Measurements from ENCODE around the gene TRMT13.

DNA sequence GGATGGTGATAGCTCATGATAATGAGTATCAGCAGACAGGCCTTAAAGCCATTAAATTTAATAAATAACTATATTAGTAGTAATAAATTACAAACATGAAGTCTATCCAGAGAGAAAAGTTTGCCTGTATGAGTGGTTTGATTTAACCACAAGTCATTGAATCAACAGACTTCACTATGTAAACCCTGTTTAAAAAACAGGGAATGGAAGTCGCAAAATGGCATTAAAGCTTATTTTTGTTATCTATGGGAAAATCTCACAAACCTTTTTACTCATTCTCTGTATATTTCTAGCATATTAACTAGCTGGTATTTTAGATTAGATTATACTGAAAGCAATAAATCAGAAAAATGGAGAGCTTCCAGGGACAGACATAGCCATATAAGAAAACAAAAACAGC is 45.6 kb upstream of the TRMT13 start:
- TF ChIP-seq, protein P1, sequence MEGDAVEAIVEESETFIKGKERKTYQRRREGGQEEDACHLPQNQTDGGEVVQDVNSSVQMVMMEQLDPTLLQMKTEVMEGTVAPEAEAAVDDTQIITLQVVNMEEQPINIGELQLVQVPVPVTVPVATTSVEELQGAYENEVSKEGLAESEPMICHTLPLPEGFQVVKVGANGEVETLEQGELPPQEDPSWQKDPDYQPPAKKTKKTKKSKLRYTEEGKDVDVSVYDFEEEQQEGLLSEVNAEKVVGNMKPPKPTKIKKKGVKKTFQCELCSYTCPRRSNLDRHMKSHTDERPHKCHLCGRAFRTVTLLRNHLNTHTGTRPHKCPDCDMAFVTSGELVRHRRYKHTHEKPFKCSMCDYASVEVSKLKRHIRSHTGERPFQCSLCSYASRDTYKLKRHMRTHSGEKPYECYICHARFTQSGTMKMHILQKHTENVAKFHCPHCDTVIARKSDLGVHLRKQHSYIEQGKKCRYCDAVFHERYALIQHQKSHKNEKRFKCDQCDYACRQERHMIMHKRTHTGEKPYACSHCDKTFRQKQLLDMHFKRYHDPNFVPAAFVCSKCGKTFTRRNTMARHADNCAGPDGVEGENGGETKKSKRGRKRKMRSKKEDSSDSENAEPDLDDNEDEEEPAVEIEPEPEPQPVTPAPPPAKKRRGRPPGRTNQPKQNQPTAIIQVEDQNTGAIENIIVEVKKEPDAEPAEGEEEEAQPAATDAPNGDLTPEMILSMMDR (IDR thresholded peaks at IDR 0.05): no peak
- no peak for TF ChIP-seq EZH2 (IDR thresholded peaks at IDR 0.05)
- TF ChIP-seq EZH2phosphoT487 (IDR thresholded peaks at IDR 0.05): no peak
